Dedifferentiated amniotic fluid mesenchymal stem cell (primary cell): ENCODE measurements around the gene WSB2.
"Not testable (repeated sequence)": the region's sequence is repeated elsewhere in the genome, so short reads cannot be mapped to it uniquely, and the experiment has no call there.

Experiments used
- DNase-seq: peaks from one replicate; pipeline ENCODE4 v3.0.0-alpha.2; 2016; ENCODE audit errors: extremely low spot score

The WSB2 gene

GRCh38 chr12:118035190-118036041 is 25.6 kb downstream of the WSB2 start:
- DNase-seq = no peak

- peak; percentile 38 for DNase-seq
These were observed 26.4 kb downstream of the WSB2 start for GRCh38 chr12:118034429-118035189.

DNA sequence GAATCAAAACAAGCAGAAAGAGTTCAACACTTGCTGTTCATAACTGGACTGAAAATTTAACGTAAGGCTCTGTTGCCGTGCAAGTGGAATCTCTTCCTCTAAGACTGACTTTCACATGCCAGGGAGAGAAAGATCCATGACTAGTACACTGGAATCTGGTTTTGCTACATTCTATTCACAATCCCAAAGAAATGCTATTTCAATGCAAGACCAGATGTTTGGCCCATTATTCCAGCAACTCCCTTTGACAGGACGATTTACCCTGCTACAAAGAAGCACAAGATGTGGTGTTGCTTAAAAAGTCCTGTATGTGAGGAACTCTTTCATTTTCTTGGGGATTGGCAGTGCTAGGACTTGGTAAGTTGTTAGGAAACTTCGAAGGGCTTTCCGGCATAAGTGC is 27.1 kb downstream of the WSB2 start:
- DNase-seq = no peak

DNA sequence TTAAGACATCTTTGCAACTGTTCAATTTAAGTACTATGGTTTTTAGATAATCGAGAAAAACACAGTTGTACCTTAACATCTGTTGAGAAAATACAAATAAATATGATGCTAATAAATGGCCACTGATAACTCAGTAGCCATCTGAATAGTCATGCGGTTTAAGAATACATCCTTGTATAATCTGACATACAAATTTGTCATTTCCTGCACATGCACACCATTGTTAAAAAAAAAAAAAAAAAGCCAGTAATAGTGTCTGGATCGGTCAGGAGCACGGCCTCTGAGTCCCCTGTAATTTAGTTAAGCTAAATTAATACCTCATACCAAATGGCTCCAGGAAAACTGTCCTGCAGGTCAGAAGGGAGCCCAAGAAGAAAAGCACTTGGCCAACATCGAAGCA is 27.7 kb downstream of the WSB2 start:
- no peak for DNase-seq

DNA sequence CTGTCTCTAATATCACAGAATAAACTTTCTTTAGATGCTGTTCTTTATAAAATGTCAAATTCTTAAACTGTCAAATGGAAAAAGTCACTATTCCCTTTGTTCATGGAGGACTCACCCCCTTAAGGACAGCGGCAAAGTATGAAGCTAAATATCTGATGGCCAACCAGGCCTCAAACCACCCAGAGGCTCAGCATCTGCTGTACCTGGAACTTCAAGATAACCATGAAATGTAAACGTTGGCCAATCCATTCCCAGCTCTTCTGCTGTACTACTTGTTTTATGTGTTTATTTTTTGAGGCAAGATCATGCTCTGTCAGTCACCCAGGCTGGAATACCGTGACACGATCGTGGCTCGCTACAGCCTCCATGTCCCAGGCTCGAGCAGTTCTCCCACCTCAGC is 28.8 kb downstream of the WSB2 start:
- no peak for DNase-seq

DNA sequence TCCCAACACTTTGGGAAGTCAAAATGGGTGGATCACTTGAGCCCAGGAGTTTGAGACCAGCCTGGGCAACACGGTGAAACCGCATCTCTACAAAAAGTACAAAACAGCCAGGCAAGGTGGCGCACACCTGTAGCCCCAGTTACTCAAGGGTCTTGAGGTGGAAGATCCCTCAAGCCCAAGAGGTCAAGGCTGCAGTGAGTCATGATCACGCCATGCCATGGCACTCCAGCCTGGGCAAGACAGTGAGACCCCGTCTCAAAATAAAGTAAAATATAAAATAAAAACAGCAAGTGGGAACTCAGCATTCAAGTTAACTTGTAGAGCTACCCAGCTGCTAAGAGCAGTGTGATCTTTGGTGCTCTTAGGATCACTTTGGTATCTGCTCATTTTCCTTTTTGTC is 31.8 kb downstream of the WSB2 start:
- no peak for DNase-seq

GRCh38 chr12:118025168-118025567 is 35.8 kb downstream of the WSB2 start:
- DNase-seq = no peak

- no peak for DNase-seq
These were observed 37.6 kb downstream of the WSB2 start for GRCh38 chr12:118023301-118023860.

- no peak for DNase-seq
These were observed 38.3 kb downstream of the WSB2 start for GRCh38 chr12:118022728-118023109.

- not testable (repeated sequence) for DNase-seq
These were observed 38.8 kb downstream of the WSB2 start for GRCh38 chr12:118022097-118022727.

- DNase-seq = no peak
These were observed 40.9 kb downstream of the WSB2 start for GRCh38 chr12:118020036-118020435.

DNA sequence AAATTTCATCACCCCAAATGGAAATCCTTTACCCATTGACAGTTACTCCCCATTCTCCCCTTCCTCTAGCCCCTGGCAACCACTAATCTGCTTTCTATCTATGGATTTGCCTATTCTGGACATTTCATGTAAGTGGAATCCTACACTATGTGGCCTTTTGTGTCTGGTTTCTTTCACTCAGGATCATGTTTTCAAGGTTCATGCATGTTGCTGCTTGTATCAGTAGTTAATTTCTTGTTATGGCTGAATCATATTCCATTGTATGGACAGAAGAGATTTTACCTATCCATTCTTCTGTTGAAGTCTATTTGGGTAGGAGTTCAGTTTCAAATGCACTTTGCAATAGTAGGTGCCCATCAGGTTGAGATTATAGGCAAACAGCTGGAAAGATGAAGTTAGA is 43.1 kb downstream of the WSB2 start:
- DNase-seq = no peak

- DNase-seq = peak; percentile 98
These were observed 44.3 kb downstream of the WSB2 start, which contains the start of gene RFC5 for GRCh38 chr12:118016424-118017264. Gene RFC5 (plus strand): TSS chr12:118016703. CDS start chr12:118016828, 125 bp downstream.

DNA sequence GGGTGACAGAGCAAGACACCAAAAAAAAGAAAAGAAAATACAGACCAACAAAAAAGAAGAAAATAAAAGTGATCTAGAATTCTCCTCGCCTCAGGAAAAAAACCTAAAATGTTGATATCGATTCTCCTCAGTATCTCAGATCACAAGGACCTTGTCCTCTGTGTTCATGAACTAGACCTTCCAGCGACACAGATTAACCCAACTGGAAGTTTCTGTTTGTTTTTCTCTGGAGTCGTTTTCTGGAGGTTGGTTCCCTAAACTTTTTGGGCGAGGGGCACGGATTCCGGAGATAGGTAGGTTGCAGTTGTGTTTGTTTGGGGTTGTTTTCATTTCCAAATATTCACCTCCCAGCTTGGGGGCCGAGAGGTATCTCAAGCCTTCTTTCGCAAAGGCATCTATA is 45.0 kb downstream of the WSB2 start:
- DNase-seq = no peak

DNA sequence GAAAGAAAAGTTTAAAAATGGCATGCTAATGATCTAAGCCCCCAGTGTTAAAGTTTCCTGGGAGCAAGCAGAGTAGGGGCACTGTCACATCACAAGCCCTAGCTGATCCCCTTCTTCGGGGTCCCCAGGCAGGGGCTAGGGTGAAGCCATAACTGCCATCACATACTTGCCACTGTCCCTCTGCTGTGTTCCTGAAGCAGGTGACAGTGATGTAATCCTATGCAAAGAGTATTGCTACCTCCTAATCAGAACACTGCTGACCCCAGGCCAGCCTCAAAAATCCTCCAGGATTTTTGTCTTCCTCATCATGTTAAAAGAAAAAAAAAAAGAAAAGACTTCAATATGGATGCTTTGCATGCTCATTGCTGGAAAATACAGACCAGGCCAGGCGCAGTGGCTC is 45.7 kb downstream of the WSB2 start:
- DNase-seq = no peak

GRCh38 chr12:118013283-118013682 is 47.7 kb downstream of the WSB2 start:
- no peak for DNase-seq

- no peak for DNase-seq
These were observed 49.0 kb downstream of the WSB2 start for GRCh38 chr12:118011961-118012360.

GRCh38 chr12:118011377-118011776 is 49.6 kb downstream of the WSB2 start:
- no peak for DNase-seq

DNA sequence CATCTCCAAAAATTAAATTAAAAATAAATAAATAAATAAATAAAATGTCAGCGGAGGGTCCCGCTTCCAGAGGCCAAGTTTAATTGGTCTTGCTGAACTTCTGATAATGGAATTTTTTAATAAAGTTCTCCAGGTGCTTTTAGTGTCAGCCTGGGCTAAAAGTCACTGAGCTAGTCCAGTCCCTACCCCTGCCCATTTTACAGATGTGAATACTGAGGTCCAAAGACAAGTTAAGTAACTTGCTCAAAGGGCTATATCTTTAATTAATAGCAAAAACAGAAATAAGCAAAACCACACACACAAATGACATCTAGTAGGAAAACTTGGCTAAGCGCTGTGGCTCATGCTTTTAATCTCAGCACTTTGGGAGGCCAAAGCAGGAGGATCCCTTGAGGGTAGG is 50.1 kb downstream of the WSB2 start:
- no peak for DNase-seq

GRCh38 chr12:117999806-118000205 is 61.2 kb downstream of the WSB2 start:
- DNase-seq = not testable (repeated sequence)

DNA sequence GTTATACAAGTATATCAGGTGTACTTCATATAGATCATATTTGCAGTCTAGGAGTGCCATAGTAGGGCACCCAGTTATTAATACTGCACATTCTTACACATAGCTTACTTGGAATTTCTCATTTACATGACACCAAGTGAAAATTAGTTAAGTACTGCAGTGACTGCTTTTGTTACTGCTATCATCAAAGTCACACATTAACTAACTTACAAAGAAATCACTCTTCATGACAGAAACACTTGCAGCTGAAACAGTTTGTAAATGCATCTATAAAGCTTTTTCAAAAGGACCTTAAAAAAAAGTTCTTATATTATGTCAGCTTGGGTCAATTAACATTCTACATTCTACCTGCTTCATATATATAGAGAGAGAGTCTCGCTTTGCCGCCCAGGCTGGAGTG is 62.3 kb downstream of the WSB2 start:
- no peak for DNase-seq
